HG02759 (cell line): ENCODE data around the gene GNAI2.
"Not testable (repeated sequence)": the region's sequence is repeated elsewhere in the genome, so short reads cannot be mapped to it uniquely, and the experiment has no call there.

Experiments used
- ATAC-seq: cut with Tn5 transposase; IDR thresholded peaks from one replicate; pipeline ENCODE4 v1.9.1; 2021; ENCODE audit warnings: mild to moderate bottlenecking, moderate library complexity; ENCODE audit not compliant: unreplicated experiment

Gene GNAI2

DNA sequence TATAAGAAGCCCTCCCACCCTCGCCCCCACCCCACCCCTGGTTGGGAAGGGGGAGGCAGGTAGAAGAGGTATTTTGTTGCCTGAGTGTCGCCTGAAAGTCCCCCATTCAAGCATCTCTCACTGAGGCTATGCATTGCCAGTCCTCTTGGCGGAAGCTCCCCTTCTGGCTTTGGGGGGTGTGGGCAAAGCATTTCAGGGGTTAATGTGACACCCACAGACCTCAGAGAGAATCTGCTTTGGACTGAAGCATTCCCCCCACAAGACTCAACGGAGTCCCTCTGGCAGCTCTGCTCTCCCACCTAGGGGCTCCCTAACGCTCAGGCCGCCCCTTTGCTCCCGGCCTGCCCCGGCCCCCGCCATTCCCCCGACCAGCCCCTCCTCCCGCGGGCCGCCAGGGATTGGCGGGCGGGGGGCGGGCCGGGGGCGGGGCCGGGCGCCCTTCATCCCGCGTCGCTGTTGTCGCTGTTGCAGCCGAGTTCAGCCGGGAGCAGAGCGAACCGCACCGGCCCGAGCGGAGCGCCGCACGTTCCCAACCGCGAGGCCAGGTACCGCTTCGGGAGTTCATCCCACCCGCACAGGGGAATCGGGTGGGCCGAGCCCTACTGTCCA, 31.1 kb upstream of the GNAI2 start, which contains the start of gene SLC38A3:
Gene SLC38A3, plus strand, starts transcription at position 468 of the 609 bp plus-strand sequence. CDS start 8,929 bp downstream, outside the sequence.
- no peak for ATAC-seq

DNA sequence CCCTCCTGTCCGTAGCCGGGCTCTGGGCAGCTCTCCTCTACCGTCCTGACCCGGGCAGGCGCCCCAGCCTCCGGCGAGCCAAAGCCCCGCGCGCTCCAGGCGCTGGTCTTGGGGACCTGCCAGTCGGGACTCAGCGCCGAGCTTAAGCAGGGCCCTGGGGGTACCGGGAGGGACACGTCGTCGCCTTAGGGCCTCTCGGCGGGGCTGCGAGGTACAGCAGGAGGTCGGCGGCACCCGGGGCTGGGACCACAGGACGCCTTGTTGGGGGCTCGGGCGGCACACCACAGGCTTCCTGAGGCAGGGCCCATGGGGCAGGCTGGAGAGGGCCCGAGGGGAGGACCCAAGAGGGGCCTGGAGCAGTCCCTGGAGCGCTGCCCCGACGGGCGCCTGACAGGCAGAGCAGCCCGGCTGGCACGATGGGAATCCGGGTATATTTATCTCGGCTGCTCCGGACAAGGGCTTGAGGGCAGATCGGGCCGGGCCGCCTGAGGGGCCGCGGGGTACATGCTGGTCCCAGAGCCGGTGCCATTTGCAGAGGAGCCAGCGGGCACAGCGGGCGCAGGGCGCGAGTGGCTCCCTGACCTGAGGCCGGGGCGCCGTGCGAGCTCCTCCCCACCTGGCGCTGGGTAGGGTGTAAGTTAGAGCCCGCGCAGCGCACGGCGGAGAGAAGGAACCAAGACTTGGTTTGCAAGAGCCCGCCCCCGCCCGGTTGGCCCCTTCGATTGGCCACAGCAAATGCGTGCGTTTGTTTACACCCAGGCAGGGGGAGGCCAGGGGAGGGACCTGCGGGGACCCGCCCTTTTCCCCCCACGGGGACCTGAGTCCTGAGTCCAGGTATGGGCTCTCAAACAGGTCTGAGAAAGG, 30.4 kb upstream of the GNAI2 start:
- no peak for ATAC-seq

DNA sequence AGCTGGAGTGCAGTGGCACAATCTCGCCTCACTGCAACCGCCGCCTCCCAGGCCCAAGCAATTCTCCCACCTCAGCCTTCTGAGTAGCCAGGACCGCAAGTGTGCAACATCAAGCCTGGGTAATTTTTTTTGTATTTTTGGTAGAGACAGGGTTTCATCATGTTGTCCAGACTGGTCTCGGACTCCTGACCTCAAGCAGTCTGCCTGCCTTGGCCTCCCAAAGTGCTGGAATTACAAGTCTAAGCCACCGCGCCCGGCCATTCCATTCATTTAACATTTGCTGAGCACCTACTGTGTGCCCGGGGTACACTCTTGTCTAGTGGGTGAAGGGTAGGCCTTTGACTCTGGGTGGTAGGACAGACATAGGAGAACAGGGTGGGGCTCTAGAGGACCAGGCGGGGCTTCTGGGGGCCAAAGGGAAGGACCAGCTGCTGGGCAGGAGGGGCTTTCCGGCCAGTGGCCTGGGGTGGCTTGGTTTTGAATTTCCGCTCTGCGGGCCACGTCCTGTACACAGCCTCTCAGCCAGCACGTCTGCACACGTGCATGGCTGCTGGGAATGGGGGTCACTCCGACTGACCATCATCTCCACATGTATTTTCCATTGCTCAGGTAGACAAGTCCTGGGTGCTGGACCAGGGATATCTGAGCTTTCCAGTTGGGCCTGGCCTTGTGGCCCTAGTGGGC, 28.5 kb upstream of the GNAI2 start:
- no peak for ATAC-seq

- no peak for ATAC-seq
Measured at GRCh38 chr3:50208677-50209344, 27.2 kb upstream of the GNAI2 start.

DNA sequence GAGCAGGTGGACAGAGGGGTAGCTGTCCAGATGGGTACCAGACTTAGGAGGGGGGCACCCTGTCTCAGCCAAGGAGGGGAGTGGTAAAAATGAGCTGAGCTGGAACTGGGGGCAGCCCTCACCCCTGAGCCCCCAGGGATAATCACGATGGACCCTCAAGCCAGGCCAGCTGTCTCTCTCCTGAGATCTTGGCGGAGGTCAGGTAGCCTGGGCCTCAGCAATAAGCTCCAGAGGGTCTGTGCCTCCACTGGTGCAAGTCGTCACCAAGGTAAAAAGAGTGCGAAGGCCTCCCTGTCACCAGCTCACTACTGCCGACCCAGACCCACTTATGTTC, 25.9 kb upstream of the GNAI2 start:
- ATAC-seq, result no peak

GRCh38 chr3:50210510-50211367, 25.3 kb upstream of the GNAI2 start:
- ATAC-seq, result no peak

- ATAC-seq, result not testable (repeated sequence)
Measured at GRCh38 chr3:50211368-50211717, 24.7 kb upstream of the GNAI2 start.

DNA sequence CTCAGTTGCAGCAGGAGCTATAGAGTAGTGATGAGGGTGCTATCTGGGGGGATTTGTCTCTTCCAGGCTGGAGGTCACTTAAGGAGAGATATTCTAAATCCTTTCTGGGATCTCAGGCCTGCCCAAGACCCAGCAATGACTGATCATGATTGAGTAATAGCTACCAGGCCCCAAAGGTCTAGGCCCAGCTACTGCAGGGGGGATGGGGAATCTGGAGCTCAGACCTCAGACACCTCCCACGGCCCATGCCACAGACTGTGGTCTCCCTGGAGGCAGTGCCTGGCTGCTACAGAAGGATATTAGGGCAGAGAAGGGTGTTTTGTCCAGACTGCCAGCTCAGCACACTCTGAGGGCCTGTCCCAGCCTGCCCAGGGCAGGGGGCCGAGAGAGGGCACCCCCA, 24.1 kb upstream of the GNAI2 start:
- no peak for ATAC-seq

- ATAC-seq, result no peak
Measured at GRCh38 chr3:50212502-50212901, 23.5 kb upstream of the GNAI2 start.

GRCh38 chr3:50212971-50213370, 23.0 kb upstream of the GNAI2 start:
- ATAC-seq, result no peak

- no peak for ATAC-seq
Measured at GRCh38 chr3:50213373-50213772, 22.6 kb upstream of the GNAI2 start.

GRCh38 chr3:50214824-50215223, 21.2 kb upstream of the GNAI2 start:
- ATAC-seq, result no peak

DNA sequence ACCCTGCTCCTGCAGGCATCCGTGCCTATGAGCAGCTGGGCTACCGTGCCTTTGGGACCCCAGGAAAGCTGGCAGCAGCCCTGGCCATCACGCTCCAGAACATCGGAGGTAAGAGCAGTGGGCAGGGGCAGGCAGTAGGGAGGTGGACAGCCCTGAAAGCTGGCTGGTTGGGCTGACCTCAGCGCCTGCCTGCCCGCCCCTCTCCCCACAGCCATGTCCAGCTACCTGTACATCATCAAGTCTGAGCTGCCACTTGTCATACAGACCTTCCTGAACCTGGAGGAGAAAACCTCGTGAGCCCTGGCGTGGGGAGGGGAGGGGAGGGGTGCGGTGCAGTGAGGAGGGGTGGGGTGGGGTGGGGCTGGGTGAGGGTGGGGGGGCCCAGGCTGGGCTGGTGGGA, 20.5 kb upstream of the GNAI2 start:
- no peak for ATAC-seq

GRCh38 chr3:50217681-50218080, 18.3 kb upstream of the GNAI2 start:
- ATAC-seq, result no peak

DNA sequence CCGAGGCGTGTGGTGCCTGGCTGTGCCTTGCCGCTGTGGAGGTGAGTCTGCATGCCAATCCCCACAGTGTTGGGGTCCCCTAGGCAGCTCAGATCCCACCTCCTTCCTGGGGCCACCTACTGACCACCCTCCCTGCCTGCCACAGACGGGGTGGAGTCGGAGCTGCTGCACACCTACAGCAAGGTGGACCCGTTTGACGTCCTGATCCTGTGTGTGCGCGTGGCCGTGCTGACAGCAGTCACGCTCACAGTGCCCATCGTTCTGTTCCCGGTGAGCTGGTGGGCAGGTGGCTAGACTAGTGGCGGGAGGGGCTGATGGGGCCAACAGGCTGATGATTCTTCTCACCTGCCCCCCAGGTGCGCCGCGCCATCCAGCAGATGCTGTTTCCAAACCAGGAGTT, 17.6 kb upstream of the GNAI2 start:
- no peak for ATAC-seq

GRCh38 chr3:50219285-50219684, 16.7 kb upstream of the GNAI2 start:
- ATAC-seq, result no peak

- no peak for ATAC-seq
Measured at GRCh38 chr3:50220109-50220508, 15.9 kb upstream of the GNAI2 start.

DNA sequence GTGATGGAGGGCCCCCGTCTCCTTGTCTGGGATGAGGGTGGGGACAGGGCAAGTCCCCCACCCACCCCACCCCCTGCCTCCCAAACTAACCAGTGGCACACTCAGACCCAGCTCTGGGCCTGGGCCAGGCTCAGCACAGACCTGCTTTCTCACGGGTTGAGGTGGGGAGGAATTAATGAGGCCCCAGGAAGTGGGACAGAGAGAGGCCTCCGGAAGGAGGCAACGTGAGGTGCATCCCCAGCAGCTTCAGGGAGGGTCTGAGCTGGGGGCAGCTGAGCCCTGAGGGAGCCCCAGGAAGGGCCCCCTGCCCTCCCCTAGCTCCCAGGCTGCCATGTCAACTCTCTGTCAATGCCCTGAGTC, 15.0 kb upstream of the GNAI2 start:
- no peak for ATAC-seq

- no peak for ATAC-seq
Measured at GRCh38 chr3:50221411-50222168, 14.4 kb upstream of the GNAI2 start.

DNA sequence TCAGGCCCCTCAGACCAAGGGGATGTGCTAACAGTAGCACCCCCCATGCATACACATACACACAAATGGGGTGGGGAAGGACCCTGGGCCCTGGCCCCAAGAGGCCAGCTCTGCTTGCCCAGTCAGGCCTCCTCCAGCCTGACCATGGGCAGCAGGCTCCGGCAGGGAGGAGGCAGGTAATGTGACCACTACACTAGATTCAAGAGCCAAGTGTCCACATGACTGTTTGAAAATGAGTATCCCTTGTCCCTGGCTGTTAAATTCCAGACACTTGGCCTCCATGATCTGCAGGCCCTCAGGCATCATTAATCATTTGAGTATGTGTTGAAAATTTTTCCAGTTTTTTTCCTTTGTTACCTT, 13.9 kb upstream of the GNAI2 start:
- no peak for ATAC-seq
